Fibroblast of the conjunctiva (primary cell): Measurements from ENCODE around the gene CNST.
"Not testable (repeated sequence)": the region's sequence is repeated elsewhere in the genome, so short reads cannot be mapped to it uniquely, and the experiment has no call there.

Experiments used
- DNase-seq: peaks from one replicate; pipeline ENCODE4 v3.0.0-alpha.2; 2010; ENCODE audit warnings: low read depth

CNST gene

DNA sequence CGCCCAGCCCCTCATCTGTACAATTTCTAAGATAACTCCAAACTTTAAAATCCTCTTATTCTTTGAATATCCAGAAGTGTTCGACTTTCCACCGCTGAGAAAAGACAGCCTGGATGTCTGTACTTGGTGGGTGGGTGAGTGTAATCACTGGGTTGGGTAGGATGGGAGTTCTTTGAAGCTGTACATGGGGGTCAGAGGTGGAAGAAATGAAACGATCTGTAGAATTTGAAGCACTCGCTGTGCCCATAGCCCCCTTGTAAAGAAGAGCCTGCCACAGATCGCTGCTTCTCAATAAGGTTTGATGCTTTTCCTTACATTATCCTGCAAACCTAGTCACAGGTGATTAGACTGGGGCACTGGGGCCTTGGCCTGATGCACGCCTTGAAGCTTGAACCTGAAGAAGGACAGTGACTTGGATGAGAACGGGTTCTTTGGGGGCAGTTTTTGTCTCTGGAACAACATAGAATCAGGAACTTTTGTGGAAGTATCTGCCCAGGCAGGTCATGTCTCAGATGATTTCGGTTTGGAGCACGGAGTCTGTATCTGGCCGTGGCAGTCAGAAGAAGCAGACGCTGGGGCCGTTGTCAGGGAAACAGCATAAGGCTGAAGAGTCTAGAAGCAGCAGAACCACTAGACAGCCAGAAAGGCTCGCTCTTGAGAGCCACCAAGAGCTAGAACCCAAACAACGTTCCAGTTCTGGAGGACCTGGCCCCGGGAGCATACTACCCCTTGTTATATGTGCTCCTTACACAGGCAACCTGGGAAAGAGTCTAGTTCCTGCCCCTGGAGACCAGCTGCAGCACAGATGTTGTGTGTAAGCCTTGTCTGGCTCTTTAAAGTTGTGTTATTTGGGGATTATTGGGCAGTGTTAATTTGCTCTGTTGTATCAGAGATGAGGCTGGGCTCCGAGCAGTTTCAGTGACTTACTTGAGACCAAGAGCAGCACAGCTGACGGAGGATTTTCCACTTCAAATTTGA lies 112.8 kb downstream of the CNST start:
- DNase-seq: no peak

DNA sequence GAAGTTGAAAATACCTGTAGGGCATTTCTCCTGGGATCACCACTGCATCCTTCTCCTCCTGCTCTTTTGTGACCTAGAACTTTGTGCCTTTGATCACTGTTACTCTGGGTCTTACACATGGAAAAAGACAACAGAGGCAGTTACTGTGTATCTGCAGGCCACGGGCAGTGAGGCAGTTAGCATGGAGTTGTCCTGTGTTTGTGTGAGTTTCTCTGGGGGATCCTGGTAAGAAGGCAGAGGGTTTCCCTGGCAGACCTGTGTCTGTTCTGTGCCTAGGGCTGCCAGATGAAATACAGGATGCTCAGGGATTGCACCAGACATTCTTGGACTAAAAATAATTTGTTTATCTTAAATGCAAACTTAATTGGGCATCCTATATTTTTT lies 113.5 kb downstream of the CNST start:
- no peak for DNase-seq

DNA sequence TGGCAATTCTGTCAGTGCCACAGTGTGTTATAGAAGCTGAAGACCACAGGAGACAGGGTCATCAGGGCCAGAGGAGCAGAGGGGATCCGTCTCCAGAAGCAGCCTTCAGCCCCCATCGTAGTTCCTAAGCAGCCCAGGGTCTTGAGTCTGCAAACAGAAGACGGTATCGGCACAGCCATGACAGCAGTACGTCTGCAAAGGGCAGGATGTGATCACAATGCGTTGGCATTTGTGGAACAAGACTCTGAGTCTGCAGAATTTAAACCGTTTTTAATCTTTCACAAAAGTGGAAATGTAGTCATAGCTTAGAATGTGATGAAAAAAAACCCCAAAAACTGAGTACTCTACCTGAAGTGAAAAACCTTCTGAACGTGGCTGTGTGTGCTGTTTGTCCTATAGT lies 113.9 kb downstream of the CNST start:
- DNase-seq: no peak

DNA sequence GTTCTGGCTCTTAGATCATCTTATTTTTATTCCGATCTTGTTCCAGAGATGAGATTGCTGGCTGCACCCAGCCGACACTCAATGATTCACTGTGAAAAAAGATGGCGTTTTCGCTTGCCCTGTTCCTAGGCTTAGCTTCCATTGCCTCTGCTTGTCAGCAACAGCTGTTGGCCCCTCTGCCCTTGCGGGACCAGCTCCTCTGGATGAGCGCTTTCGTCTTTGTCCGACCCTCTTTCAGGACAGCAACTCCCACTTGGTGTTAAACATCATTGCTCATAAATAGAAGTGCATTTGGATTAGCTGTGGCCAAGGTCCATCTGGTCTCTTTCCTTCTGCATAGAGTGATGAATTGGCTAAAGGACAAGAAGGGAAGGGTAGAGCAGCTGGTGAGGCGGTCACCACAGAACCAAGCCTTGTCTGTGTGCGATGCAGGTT lies 114.5 kb downstream of the CNST start:
- DNase-seq: no peak

DNA sequence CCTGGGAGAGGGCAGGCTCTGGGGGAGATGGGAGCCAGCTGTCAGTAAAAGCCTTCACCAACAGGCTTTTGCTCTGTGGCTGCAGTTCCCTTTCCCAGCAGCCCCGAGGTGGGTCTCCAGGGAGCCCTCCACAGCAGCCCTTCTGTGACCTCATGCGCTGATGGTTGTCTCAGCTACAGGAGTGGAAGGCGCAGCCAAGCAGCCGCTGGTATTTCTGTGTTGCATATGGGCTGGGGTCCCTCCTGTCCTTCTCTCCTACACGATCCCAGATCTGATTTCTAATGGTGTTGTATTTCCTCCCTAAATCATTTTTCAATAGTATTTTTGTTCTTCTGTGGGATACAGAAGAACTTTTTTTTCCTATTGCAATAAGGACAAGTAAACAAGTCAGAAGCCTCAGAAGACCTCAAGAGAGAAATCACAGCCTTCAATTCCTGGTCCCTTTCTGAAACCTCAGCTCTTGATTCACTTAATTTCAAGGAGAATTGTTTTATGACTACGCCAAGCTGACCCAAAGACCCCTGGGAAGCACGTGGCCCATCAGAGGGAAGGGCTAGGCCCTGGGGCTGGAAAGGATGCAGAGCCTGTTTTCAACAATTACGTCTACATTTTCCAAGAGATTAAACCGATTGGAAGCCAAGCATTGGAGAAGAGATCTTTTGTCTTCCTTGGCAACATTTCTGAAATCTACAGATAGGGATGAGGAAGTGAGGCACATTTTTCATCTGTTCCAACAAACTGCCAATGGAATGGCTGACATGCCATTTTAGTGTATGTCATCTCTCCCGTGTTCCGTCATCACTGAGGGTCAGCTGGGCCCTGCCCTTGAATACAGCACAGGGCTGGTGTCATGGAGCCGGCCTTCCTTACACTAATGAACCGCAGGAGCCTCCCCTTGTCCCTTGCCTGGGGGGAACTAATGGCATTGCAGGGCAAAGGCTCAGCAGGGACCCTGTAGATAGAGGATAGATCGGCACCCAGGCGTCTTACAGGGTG lies 115.9 kb downstream of the CNST start:
- no peak for DNase-seq

DNA sequence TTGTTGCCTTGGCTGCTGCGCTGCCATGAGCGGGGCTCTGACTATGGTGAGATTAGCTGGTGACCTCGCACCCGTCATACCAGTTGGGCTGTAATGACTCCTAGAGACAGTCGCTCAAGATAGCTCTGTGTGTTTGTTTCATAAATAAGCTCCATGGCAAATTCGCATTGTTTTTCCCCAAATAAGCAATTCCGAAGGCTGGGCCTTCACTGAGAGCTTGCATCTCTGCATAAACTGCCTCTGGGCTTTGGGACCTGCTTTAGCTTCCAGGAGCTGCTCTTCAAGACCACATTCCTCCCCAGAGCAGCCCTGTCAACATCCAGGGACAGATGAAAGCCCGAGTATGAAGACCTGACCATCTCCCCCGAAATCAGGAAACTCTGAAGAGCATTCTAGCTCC lies 117.3 kb downstream of the CNST start:
- DNase-seq: no peak

DNA sequence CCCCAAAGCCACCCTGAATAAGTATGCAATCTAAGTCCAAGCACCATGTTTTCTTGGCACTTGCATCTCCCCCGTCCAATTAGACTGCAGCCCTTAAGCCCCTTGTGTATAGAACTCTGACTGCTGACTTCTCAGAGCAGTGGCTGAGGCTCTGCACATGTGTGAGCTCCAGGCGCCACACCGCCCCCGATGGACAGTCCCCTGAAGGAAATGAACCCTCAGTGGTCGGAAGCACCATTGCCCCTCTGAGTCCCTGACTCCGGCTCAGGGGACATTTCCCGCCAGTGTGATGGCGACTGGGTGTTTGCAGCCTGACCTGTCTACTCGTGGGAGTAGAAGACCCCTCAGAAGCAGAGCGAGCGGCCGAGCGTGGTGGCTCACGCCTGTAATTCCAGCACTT lies 120.7 kb downstream of the CNST start:
- no peak for DNase-seq

DNA sequence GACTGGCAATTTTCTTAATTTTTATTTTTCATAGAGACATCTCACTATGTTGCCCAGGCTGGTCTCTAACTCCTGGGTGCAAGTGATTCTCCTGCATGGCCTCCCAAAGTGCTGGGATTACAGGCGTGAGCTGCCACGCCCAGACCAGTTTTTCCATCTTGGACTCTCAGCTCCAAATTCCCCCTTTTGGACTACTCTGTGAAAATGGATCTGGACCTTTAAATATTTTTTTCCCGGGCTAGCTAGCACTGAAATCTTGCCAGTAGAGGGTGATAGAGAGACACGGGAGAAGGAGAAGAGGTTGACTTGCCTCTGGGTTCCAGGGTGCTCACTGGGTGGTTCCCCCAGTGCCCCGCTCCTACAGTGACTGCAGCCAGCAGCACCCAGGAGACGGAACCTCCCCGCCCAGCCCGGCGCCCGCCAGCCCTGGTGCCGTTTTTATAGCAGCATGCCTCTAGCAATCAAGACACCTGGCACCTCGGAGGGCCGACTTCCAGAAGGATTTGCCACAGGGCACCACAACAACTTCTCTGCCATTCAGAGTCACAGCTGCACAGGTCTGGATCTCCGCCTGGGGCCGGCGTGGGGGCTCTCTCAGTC lies 123.3 kb downstream of the CNST start:
- peak; percentile 56 for DNase-seq

DNA sequence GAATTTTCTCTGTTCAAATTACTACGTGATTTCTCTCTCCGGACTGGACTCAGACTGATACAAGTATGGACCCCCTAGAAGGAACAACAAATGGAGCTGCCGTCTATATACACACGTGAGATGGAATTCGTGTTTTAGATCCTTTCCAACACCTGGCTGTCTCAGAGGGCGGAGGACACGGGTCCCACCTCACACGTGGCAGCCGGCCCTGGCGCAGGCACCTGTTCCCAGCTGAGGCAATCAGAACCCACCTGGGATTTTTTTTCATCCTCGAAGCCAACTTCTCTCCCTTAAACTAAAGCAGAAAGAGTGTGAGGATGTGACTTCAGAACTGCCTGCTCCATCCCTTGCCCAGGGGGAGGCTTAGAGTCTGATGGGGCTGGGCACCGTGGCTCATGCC lies 123.8 kb downstream of the CNST start:
- no peak for DNase-seq

DNA sequence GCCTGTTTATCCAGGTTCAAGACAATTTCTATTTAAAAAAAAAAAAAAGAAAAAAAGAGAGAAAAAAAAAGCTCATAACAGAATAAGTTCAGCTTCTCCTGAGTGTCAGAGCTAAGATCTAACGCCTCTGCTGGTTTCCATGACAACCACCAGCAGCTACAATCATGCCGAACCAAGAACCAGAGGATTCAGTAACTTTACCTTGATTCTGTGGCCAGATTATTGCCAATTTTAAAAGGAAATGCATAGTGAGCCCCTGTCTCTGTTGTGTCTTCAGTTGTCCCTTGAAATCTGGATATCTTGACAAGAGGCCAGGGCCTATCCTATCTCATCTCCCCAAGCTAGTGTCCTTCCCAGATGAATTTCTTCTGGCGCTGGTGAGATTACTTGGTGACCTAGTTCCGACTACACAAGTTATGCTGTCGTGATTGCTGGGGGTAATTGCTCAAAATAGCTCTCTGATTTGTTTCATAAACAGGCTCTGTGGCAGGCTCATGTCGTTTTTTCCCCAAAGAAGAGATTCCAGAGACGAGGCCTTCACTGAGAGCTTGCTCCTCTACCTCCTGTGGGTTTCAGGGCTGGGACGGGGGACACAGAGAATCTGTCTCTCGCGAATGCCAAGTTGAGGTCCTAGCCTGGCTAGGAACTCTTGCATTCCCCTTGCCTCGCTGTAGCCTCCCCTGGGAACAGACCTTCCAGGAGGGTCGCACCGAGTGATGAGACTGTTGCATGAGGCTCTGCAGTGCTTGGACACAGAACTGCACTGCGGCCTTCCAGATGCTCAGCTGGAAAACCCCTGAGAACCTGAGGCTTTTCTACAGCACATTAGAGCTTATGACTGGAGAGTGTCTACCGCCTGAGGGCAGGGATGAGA lies 125.6 kb downstream of the CNST start:
- DNase-seq: no peak

DNA sequence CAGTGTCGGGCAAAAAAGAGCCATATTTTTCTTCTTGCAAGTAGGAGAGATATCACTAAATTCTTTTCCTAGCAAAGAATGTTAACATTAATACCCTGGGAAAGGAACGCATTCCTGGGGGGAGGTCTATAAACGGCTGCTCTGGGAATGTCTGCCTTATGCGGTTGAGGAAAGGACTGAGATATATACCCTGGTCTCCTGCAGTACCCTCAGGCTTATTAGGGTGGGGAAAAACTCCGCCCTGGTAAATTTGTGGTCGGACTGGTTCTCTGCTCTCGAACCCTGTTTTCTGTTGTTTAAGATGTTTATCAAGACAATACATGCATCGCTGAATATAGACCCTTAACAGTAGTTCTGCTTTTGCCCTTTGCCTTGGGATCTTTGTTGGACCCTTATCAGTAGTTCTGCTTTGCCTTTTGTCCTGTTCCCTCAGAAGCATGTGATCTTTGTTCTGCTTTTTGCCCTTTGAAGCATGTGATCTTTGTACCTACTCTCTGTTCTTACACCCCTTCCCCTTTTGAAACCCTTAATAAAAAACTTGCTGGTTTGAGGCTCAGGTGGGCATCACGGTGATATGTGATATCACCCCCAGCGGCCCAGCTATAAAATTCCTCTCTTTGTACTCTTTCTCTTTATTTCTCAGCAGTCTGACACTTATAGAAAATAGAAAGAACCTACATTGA lies 128.1 kb downstream of the CNST start:
- DNase-seq: not testable (repeated sequence)

DNA sequence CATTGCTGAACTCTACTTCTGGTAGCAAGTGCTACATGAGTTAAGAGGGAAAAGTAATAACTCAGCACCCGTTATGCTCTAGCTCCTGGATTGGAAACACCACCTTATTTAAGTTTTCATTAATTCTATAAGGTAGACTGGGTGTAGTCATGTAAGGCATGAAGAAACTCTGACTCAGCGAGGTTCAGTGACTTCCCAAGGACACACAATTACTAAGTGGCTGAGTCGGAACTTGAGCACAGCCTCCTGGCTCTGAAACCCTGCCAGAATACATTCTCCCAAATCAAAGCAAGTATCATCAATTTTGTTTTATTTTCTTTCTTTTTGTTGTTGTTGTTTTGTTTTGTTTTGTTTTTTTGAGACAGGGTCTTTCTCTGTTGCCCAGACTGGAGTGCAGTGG lies 128.9 kb downstream of the CNST start:
- DNase-seq: no peak

DNA sequence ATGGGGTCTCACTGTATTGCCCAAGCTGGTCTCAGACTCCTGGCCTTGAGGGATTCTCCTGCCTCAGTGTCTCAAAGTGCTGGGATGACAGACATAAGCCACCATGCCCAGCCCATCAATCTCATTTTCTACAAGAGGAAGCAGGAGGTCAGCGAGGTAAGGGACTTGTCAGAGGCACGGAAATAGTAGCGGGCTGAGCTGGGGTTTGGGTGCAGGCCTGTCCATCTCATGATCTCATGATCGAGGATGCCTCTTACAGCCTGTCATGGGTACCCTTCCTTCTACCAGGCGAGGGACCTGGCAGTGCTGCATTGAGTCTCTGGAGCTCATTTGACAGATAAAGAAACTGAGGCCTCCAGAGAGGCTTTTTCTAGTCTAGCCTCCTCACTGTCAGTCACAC lies 129.4 kb downstream of the CNST start:
- DNase-seq: no peak

DNA sequence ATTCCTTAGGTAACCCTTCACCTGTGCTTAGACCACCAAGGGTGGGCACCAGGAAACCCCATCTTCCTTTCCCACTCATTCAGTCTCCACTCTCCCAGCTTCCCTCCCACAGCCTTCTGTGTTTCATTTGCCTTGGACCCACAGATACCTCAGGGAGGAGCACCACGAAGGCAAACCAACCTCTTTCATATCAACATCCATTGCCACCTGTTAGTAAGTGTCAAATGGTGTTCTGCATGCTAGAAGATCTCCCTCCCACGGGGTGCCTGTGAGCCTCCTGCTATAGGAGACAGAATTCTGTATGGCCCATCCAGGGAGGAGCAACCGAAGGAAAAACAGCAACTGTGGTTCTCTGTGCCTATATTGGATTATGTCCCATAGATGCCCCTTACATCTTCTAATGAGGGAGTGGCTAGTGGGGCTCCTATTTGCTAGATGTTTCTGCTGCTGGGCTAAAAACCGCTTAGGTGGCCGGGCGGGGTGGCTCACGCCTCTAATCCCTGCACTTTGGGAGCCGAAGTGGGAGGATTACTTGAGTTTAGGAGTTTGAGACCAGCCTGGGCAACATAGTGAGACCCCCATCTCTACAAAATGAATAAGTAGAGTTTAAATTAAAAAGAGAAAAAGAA lies 132.3 kb downstream of the CNST start:
- no peak for DNase-seq

DNA sequence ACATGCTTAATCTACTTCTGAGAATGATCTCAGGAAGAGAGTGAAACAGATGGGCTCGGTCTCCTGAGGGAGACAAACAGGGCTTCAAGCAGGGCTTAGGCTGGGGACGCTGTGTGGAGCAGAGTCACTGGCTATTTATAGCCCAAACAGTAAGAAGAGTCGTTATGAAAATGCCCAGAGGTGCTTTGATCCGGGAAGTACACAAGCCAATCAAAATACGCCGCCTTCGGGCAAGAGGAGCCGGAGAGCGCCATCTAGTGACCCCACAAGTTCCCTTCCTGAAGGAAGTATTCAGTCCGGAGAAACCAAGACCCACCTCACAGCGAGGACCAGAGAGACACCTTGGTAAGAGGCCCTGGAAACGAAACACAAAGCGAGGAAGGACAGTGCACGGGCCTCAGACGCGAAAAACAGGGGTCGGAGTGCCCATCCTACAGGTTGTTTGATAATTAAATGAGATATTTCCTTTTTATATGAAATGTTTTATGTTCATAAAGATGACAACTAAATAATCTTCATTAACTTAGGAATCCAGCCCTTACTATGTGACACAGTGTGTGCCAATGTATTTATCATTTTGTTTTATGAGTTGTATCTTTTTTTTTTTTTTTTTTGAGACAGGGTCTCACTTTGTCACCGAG lies 133.0 kb downstream of the CNST start:
- peak; percentile 88 for DNase-seq

DNA sequence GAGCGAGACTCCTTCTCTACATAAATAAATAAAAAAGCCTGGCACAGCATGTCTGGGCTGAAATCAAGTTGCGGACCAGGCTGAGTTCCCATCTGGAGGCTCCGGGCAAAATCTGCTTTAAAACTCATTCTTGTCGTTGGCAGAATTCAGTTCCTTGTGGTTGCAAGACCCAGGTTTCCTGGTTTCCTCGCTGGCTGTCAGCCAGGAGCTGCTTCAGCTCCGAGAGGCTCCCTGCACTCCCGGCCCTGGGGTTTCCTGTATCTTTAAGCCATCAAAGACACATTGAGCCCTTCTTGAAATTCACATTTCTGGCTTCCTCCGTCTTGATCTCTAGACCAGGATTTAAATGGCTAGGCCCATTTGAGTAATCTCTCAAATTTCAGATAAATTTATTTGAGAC lies 137.3 kb downstream of the CNST start:
- no peak for DNase-seq

DNA sequence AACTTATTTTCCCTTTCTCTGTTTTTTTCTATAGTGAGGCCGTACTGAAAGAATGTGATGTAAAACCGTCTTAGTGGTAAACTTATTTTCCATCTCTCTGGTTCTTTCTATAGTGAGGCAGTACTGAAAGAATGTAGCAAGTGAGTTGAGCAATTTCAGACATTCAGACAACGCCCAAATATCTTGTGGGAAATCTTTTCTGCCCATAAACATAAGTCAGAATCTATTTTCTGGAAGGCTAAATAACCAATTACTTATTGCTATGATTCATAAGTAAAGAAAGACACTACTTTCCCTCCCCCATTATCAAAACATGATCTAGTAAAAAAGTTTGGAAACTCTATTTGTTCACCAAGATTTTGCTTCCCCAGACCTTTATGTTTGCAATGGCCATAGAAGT lies 139.1 kb downstream of the CNST start:
- DNase-seq: peak; percentile 83

DNA sequence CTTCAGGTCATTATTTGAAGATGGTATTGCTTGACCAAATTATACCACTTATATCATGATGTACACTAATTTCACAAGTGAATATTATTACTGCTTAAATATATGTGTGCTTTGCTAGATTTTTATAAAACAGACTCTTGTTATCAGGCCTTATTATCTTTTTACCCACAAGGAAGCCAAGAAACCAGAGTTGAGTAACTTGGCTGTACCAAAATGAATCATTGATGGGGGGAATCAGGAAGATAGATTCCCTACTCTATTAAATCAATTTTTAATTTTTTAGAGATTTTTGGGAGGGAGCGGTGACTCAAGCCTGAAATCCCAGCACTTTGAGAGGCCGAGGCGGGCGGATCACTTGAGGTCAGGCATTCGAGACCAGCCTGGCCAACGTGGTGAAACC lies 141.9 kb downstream of the CNST start:
- DNase-seq: no peak

DNA sequence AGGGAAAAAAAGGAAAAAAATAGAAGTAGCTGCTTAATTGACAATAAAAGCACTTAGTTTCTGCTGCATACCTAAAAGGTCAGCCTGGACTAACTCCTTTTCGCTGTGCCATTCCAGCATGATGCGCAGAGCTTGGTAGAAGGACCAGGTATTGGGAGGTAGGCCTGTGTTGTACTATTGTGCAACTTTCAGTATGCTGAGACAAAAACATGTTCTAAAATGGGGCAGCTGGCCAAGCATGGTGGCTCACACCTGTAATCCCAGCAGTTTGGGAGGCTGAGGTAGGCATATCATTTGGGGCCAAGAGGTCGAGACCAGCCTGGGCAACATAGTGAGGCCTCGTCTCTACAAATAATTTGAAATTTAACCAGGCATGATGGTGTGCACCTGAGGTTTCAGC lies 142.9 kb downstream of the CNST start:
- no peak for DNase-seq

DNA sequence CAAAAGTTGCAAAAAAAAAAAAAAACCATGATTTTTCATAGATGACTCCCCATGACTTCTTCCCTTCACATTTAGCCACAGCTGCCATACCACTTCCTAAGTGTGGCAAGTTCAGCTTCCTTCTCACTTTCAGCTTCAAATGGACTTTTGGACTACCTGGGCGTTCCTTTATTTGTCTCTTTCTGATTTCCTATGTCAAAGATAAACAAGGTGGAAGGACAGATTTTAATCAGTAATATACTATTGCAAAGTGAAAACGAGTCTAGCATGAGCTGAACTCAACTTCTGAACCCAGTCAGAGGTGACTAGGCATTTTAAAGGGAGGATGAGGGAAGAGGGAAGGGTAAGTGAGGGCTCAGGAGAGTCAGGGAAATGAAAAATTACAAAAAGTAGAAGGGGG lies 143.6 kb downstream of the CNST start:
- DNase-seq: no peak
